ENCODE results near the gene FLNA. TPM values are rescaled to one million over a fixed set of nuclear protein-coding genes. Genes with fewer than 3 reads are reported as not detected.
A peak's percentile ranks its signal among the peaks of the same experiment; 100 is the strongest.

The FLNA gene
- total and polyA plus RNA-seq, 2 of the 13 experiments (the other 11 are each of a cell fraction or from before 2014, with no cell fraction given): 83.4 to 174 TPM

GRCh38 chrX:154397888-154398667 lies 23.6 kb upstream of the FLNA start, which contains the start of gene RPL10 (continued):
- no peak for TF ChIP-seq HNF1A (IDR thresholded peaks at IDR 0.05; ENCODE audit: low read depth)
- TF ChIP-seq HNF1A (CRISPR knock-in tag; IDR thresholded peaks at IDR 0.05; ENCODE audit: borderline replicate concordance): no peak; the same call in 1 of the 2 replicates
- TF ChIP-seq PRDM4 (CRISPR knock-in tag; IDR thresholded peaks at IDR 0.05; ENCODE audit: borderline replicate concordance): no peak
- no peak for TF ChIP-seq RXRA (CRISPR knock-in tag; IDR thresholded peaks at IDR 0.05)
- TF ChIP-seq ZNF414 (CRISPR knock-in tag; IDR thresholded peaks at IDR 0.05): no peak
- 0 out of 2 replicates have a peak, but pooled peaks have one; percentile 10 for TF ChIP-seq SMAD1 (CRISPR knock-in tag; IDR thresholded peaks at IDR 0.05; ENCODE audit: borderline replicate concordance, low read depth)
- peak; percentile 89 for TF ChIP-seq GABPB1 (CRISPR knock-in tag; IDR thresholded peaks at IDR 0.05)
- no peak for TF ChIP-seq ZFP36L1 (CRISPR knock-in tag; IDR thresholded peaks at IDR 0.05)
- no peak for TF ChIP-seq SMARCE1 (IDR thresholded peaks at IDR 0.05; ENCODE audit: borderline replicate concordance)
- TF ChIP-seq ZFAT (CRISPR knock-in tag; conservative IDR thresholded peaks at IDR 0.05): no peak; the same call in 1 of the 2 replicates
- no peak for TF ChIP-seq ESRRA (CRISPR knock-in tag; IDR thresholded peaks at IDR 0.05; ENCODE audit: low read depth)
- TF ChIP-seq GPN1 (CRISPR knock-in tag; IDR thresholded peaks at IDR 0.05; ENCODE audit: borderline replicate concordance): no peak
- TF ChIP-seq RNF219 (CRISPR knock-in tag; IDR thresholded peaks at IDR 0.05): no peak
- TF ChIP-seq KLF6 (CRISPR knock-in tag; IDR thresholded peaks at IDR 0.05): peak; percentile 74
- TF ChIP-seq SMYD3 (CRISPR knock-in tag; IDR thresholded peaks at IDR 0.05): peak; percentile 50; the same call in 1 of the 2 replicates
- TF ChIP-seq PHF8 (CRISPR knock-in tag; IDR thresholded peaks at IDR 0.05): peak; percentile 73; the same call in 1 of the 2 replicates
- no peak for TF ChIP-seq ZNF563 (CRISPR knock-in tag; IDR thresholded peaks at IDR 0.05)
- peak; percentile 63; the same call in 1 of the 3 replicates for TF ChIP-seq MXI1 (IDR thresholded peaks at IDR 0.05; ENCODE audit: borderline replicate concordance, low read depth, low read length)
- peak; percentile 75 for TF ChIP-seq SNAI1 (CRISPR knock-in tag; IDR thresholded peaks at IDR 0.05; ENCODE audit: borderline replicate concordance)
- TF ChIP-seq ZEB1 (IDR thresholded peaks at IDR 0.05; ENCODE audit: insufficient replicate concordance, low read depth): no peak
- TF ChIP-seq RAD51 (IDR thresholded peaks at IDR 0.05; ENCODE audit: borderline replicate concordance): no peak

All from HepG2 (cell line).